NCI-H1694 treated with DMSO at 0.1 percent for 48 hours (cell line): ENCODE measurements around the gene DDX60.
"Not testable (repeated sequence)": the region's sequence is repeated elsewhere in the genome, so short reads cannot be mapped to it uniquely, and the experiment has no call there.

ENCODE experiments used
- DNase-seq: peaks from one replicate; lab custom pipeline; 2025; lab: John Stamatoyannopoulos, UW

The DDX60 gene, protein sequence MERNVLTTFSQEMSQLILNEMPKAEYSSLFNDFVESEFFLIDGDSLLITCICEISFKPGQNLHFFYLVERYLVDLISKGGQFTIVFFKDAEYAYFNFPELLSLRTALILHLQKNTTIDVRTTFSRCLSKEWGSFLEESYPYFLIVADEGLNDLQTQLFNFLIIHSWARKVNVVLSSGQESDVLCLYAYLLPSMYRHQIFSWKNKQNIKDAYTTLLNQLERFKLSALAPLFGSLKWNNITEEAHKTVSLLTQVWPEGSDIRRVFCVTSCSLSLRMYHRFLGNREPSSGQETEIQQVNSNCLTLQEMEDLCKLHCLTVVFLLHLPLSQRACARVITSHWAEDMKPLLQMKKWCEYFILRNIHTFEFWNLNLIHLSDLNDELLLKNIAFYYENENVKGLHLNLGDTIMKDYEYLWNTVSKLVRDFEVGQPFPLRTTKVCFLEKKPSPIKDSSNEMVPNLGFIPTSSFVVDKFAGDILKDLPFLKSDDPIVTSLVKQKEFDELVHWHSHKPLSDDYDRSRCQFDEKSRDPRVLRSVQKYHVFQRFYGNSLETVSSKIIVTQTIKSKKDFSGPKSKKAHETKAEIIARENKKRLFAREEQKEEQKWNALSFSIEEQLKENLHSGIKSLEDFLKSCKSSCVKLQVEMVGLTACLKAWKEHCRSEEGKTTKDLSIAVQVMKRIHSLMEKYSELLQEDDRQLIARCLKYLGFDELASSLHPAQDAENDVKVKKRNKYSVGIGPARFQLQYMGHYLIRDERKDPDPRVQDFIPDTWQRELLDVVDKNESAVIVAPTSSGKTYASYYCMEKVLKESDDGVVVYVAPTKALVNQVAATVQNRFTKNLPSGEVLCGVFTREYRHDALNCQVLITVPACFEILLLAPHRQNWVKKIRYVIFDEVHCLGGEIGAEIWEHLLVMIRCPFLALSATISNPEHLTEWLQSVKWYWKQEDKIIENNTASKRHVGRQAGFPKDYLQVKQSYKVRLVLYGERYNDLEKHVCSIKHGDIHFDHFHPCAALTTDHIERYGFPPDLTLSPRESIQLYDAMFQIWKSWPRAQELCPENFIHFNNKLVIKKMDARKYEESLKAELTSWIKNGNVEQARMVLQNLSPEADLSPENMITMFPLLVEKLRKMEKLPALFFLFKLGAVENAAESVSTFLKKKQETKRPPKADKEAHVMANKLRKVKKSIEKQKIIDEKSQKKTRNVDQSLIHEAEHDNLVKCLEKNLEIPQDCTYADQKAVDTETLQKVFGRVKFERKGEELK (N-terminal part only)

DNA sequence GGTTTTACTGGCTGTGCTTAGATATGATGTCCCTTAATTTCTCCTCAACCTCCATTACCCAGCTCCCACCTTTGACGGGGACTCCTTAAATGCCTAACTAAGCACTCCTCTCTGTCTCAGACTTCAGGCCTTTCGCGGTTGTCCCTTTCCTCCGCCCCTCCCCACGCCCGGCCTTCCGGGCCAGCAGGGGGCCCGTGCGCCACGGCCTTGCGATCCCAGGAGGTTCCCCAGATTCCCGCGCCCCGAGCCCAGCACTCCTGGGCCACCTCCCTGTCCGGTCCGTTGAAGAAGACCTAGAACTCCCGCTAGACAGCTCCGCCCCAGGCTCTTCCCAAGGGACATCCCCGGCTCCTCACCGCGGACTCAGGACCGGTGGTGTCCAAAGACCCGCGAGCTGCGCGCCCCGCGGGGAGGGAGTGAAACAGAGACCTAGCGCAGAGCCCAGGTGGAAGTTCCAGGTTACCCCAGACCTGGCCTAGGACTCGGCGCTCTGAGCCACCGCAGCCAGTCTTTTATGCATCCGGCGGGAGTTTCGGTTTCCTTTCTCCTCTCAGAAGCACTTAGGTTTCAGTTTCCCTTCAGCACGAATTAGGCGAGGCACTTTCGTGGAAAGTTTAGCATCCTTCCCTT is at the start of gene DDX60:
Gene DDX60, minus strand, starts transcription at position 487 of the 630 bp plus-strand sequence. CDS start 7,493 bp downstream, outside the sequence.
- peak; percentile 9 for DNase-seq

DNA sequence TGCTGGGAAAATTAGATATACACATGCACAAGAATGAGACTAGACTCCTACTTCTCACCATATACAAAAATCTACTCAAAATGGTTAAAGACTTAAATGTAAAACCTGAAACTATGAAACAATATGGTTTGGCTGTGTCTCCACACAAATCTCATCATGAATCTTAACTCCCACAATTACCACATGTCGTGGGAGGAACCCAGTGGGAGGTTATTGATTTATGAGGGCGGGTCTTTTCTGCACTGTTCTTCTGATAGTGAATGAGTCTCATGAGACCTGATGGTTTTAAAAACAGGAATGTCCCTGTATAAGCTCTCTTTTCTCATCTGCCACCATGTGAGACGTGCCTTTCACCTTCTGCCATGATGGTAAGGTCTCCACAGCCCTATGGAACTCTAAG is 48.5 kb upstream of the DDX60 start:
- no peak for DNase-seq

DNA sequence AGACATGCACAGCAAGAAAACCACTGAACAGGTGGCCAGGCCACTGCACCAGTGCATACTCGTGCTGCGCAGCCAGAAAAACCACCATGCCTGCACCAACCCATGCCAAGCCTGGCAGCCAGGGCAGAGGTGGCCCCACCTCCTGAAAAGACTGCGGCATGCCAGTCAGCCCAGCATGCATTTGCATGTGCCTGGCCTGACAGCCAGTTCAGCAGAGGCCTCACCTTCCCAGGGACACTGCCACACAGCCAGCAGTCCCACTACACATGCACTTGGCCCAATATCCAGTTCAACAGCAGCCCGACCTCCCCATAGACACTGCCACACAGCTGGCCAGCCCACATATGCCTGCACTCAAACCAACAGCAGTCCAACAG is 43.5 kb upstream of the DDX60 start:
- no peak for DNase-seq

- DNase-seq = no peak
These were observed 42.9 kb upstream of the DDX60 start for GRCh38 chr4:168361365-168362024.

- no peak for DNase-seq
These were observed 41.7 kb upstream of the DDX60 start for GRCh38 chr4:168360271-168360670.

GRCh38 chr4:168357941-168358340 is 39.4 kb upstream of the DDX60 start:
- no peak for DNase-seq

DNA sequence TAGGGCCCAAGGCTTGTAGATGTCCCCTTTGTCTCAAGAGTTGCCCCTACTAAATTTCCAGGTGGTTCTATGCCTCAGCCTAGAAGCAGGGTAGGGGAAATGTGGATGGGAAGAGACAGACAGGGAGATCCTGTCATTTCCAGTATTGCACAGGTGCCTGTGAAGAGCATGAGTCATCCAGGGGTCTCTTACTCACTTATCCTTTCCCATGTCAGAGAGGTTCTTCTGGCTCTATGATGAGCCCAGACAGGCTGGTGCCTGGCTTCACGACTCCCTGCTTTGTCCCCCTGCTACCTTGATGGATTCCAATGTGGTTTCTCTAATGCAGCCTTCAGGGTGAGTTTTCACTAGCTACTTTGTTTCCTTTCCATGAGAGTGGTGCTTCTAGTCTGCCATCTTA is 35.2 kb upstream of the DDX60 start:
- DNase-seq = no peak

DNA sequence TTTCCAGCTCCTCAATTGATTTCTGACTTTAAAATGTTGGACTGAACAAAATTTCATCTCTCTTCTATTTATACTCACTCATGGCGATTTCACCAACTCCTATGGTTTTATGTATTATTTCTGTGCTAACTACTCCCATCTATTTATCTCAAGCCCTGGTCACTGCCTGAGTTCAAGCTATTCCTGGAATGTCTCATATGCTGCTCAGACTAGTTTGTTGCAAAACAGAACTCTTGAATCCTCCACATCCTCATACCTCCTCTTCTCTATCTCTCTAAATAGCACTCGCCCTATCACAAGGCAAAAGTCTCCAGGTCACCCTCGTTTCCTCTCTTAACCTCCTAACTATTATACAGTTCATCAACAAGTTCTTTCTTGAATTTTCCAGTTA is 19.0 kb upstream of the DDX60 start:
- no peak for DNase-seq

GRCh38 chr4:168336837-168337549 is 18.4 kb upstream of the DDX60 start:
- no peak for DNase-seq

- no peak for DNase-seq
These were observed 17.1 kb upstream of the DDX60 start for GRCh38 chr4:168335621-168336020.

- no peak for DNase-seq
These were observed 15.5 kb upstream of the DDX60 start for GRCh38 chr4:168334053-168334452.

DNA sequence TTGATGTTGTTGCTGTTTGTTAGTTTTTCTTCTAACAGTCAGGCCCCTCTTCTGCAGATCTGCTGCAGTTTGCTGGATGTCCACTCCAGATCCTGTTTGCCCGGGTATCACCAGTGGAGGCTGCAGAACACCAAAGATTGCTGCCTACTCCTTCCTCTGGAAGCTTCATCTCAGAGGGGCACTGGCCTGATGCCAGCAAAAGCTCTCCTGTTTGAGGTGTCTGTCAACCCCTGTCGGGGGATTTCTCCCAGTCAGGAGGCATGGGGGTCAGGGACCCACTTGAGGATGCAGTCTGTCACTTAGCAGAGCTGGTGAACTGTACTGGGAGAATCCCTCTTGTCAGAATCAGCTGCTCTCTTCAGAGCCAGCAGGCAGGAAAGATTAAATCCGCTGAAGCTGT is 12.0 kb upstream of the DDX60 start:
- DNase-seq = not testable (repeated sequence)

DNA sequence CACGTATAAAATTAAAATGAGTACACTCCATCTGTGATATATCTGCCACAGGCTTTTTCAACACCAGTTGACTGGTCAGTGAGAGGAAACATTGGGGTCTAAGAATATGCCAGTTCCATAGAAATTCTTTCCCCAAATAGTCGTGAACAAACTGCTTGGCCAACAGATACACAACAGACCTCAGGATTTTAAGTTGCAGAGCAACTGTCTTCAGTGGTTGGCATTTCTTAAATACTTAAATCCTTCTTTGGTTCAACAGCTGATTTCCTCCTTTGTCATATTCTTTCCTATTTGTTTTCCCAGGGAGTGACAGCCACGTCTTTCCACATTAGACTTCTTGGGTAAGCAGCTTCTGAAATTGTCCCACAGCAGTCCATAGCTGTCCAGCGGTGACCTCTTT is 7.0 kb upstream of the DDX60 start:
- no peak for DNase-seq

- no peak for DNase-seq
These were observed 2.5 kb upstream of the DDX60 start for GRCh38 chr4:168321006-168321405.

DNA sequence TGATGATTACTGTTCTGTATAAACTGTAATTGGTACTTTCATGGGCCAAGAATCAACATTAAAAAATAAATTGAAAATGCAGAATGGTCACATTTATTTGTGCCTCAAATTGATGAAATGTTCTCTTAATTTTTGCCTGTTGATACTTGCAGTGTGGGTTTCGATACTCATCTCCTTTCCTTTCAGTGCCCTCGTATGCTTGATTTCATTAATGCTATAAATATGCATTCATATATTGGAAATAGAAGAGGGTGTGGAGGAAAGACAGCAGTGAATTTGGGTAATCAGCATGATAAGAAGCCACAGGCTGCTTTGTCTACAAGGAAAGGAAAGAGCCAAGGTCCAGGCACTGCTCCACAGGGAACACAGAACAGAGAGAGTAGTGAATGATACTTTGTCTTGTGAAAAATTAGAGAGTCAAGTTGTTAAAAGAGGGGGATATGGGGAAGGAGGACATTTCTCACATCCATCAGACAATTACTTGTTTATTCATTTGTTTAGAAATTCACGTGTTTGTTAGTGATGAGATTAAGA is 1.0 kb upstream of the DDX60 start:
- no peak for DNase-seq

- no peak for DNase-seq
These were observed 931 bp downstream of the DDX60 start for GRCh38 chr4:168317621-168318020.

- peak; percentile 37 for DNase-seq
These were observed 8.8 kb downstream of the DDX60 start for GRCh38 chr4:168309781-168310180.

DNA sequence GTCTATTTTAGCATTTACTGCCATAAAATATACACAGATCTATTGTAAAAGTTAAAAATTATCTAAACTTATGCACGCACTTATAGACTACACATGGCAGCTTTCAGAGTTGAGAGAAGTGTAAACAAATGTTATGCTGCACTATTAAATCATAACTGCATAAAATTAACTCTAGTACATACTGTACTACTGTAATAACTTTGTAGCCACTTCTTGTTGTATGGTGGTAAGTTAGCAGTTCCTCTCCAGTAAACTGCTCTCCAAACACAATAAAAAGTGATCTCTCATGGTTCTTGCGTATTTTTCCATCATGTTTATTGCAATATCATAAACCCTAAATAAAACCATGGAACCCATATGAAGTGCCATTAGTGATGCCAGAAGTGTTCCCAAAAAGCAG is 9.6 kb downstream of the DDX60 start:
- no peak for DNase-seq

GRCh38 chr4:168306476-168306875 is 12.1 kb downstream of the DDX60 start:
- no peak for DNase-seq

DNA sequence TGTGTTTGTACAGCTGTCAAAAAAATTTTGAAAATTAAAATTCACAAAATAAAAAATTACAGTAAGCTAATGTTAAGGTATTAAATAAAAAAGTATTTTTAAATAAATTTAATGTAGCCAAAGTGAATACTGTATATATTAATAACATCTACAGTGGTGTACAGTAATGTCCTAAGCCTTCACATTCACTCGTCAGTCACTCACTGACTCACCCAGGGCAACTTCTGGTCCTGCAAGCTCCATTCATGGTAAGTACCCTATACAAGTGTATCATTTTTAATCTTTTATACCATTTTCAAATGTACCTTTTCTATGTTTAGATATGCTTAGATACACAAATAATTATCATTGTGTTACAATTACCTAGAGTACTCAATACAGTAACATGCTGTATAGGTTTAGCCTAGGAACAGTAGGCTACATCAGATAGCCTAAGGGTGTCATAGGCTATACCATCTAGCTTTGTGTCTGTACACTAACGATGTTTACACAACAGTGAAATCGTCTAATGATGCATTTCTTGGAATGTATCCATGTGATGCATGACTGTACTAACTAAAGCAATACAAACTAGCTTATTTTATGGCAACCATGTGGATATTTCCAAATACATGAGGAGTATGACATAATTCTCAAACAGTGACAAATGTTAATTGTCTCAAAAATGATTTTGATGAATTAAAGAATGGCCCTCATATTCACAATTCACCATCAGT is 13.7 kb downstream of the DDX60 start:
- DNase-seq = peak; percentile 42
